Limb (tissue), 2 donors: ENCODE data around the gene TMEM263.

Source experiments
- DNase-seq, 2 donors: peaks; one replicate each; pipeline ENCODE4 v3.0.0-alpha.2; 2016; ENCODE audit errors: extremely low spot score in 2 of 2

The TMEM263 gene

GRCh38 chr12:106947461-106947860, 8.2 kb upstream of the TMEM263 start:
- DNase-seq: no peak

- no peak for DNase-seq
Measured at GRCh38 chr12:106950591-106950990, 5.1 kb upstream of the TMEM263 start.

DNA sequence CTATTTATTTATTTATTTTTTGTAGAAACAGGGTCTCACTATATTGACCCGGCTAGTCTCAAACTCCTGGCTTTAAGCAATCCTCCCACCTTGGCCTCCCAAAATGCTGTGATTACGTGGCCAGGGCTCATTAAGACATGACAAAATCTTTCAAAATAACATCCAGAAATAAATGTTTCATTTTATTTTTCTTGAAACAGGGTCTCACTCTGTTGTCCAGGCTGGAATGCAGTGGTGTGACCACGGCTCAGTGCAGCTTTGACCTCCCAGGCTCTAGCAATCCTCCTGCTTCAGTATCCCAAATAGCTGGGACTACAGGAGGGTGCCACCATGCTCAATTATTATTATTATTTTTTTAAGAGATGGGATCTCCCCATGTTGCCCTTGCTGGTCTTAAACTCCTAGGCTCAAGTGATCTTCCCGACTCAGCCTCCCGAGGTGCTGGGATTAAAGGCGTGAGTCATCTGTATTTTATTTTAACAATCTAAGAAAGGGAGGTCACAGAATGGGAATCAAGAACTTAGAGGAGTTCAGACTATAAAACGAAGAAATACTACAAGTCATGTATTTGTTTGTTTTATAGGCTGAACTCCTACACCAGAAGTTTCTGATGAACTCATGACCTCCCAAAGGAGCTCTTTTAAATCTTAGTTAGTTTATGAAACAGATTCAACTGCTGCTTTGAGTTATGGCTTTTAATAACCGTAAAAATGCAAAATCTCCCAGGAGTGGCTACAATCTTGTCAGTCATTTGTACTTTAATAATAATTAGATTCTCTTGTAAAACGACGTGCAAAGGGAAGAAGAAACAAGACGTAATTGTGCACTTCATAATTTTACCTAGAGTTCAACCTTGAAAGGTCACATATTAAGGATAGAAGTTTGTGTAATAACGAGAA, 2.1 kb upstream of the TMEM263 start:
- DNase-seq: no peak

- peak in 1 of 2 donors; percentile 67 for DNase-seq
Measured at GRCh38 chr12:106954462-106955376, 988 bp upstream of the TMEM263 start.

- peak in 1 of 2 donors; percentile 86 for DNase-seq
Measured at GRCh38 chr12:106956048-106956578, 406 bp downstream of the TMEM263 start.

GRCh38 chr12:106957583-106957982, 1.9 kb downstream of the TMEM263 start:
- no peak for DNase-seq

GRCh38 chr12:106960443-106960842, 4.7 kb downstream of the TMEM263 start:
- no peak for DNase-seq

DNA sequence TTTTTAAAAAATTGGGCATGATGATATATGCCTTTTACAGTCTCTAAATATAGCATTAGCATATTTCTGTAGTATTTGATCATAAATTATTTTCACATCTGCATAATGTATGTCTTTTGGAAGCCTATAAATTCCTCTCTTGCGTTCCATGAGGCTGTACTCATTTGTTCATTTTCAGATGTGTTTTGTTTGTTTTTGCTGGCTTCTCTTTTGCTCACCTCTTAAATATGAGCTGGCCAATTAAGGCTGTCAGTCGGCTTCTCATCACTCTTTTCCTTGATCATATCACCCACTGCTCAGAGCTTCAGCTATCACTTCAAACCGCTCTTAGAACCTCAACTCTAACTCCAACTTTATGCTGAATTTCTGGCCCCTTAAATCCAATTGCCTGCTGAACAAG, 6.6 kb downstream of the TMEM263 start:
- no peak for DNase-seq

GRCh38 chr12:106964526-106964925, 8.8 kb downstream of the TMEM263 start:
- DNase-seq: no peak

GRCh38 chr12:106971065-106971464, 15.4 kb downstream of the TMEM263 start:
- DNase-seq: no peak

GRCh38 chr12:106973545-106973944, 17.8 kb downstream of the TMEM263 start:
- DNase-seq: no peak

GRCh38 chr12:106974511-106974910, 18.8 kb downstream of the TMEM263 start:
- DNase-seq: no peak

DNA sequence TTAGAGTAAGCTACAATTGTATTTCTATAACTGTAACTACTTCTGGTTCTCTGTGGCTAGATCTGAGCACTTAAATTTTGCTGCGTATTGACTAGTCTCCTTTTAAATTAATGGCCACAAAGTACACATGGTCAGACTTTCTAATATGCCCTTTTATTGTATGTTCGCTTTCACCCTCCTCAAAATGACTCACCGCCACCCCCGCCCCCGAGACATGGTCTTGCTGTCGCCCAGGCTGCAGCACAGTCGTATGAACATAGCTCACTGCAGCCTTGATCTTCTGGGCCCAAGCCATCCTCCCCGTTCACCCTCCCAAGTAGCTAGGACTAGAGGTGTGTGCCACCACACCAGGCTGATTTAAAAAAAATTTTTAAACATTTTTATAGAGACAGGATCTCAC, 19.4 kb downstream of the TMEM263 start:
- no peak for DNase-seq

- DNase-seq: no peak
Measured at GRCh38 chr12:106975993-106976658, 20.4 kb downstream of the TMEM263 start.

GRCh38 chr12:106976668-106977067, 21.0 kb downstream of the TMEM263 start:
- DNase-seq: no peak

DNA sequence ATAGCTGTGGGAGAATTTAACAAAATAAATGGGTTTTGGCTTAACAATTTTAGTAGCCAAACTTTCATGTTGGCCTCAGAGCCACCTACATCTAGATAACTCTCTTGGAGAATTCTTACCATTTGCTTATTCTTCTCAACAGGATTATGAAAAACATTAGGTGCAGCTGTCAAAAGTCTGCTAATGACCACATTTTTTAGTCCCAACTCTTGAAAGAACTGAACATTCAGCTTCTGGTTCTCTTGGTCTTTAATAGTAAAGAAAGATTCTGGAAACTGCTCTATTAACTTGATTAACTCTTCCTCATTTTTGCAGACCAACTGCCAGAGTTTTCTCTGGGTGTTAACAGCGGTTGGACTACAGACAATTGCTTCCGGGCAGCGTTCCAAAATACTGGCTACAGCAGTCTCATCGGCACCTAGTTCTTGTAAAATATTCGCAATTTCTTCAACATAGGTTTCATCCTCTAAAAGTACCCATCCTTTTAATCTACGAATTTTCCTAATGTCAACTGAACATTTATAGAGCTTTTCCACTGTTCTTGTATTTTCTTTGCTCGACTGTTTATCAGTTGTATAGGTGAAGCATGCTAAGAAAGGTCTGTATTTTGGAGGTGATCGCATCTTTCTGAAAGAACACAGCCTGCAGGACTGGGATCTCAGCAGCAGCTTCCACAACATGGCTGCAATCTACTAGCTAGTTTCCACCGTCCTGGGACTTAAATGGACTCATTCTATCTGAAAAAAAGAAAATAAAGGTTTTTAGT, 22.5 kb downstream of the TMEM263 start:
- DNase-seq: peak; percentile 27 to 40

DNA sequence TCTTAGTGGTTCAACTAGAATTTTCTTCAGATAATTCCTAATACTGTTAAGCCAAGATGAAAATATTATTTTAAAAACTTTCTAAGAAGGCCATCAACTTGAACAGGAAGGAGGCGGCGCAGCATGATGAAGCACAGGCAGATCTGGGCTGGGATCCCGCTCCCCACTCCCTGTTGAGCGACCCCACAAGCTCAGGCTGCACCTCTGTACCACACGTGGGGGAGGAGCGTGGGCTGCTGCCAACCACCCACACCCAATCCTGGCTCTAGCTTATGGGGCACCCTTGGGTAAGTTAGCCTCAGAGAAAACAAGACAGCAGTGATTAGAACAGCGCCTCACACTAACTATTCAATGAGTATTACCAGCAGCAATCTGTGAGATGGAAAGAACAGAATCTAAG, 25.2 kb downstream of the TMEM263 start:
- peak in 1 of 2 donors; percentile 49 for DNase-seq

DNA sequence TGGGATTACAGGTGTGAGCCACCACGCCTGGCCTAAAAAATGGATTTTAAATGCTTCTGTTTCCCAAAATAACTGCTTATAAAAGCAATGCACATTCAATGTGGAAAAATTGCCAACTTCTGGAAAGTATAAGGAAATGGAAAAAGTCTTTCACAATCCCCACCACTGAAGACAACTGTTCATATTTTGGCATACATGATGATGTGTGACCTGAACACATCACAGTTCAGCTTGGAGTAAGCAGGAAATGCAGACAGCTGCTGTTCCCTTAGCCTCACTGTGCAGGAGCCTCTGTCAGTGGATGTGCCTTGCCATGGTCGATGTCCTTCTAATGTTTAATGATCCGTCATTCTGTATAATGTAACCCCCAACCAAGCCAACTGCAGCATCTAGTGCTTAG, 26.1 kb downstream of the TMEM263 start:
- peak in 1 of 2 donors; percentile 21 for DNase-seq

DNA sequence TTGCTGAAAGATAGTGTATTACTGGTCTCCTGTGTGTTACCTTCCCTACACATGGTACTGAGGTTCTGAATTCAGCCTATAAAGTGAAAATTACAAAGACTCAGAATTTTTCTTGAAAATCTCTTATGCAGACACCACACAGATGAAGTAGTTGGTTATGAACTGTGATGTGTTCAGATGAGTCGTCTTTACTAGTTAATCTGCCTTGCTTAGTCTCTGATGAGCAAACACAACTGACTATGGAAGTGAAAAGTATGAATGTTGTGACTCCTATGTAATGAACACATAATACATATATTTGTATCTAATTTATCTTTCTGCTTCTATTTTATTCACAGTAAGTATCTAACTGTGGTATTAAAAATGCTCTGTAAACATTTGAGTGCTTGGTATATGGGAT, 26.5 kb downstream of the TMEM263 start:
- DNase-seq: no peak

DNA sequence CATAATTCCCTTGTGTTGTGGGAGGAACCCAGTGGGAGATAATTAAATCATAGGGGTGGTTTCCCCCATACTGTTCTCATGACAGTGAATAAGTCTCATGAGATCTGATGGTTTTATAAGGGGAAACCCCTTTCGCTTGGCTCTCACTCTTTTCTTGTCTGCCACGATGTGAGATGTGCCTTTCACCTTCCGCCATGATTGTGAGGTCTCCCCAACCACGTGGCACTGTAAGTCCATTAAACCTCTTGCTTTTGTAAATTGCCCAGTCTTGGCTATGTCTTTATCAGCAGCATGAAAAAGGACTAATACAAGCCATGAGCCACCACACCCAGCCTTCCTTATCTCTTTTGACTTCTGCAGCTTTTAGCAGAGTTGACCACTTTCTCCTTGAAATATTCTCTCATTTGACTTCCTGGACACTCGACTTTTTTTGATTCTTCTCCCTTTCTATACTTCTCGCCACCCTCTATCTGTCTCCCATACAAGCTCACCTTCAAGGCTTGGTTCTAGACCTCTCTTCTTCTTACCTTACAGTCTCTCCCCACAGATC, 29.0 kb downstream of the TMEM263 start:
- no peak for DNase-seq
